A549 treated with Hydrocortisone at 1 μM for 4 hours (cell line): ENCODE measurements around the gene ALLC. TPM values are rescaled to one million over a fixed set of nuclear protein-coding genes. Genes with fewer than 3 reads are reported as not detected.

Experiments
- total RNA-seq: library from RNA; stranded (reverse); fragments of 200-300 nt; extraction: Qiagen RNA extraction; gene quantifications from 5 replicates; pipeline ENCODE4 v1.2.3, GENCODE V29; 2022

ALLC gene
- 0.07 TPM in 1 of 5 replicates, not detected in the others for total RNA-seq

DNA sequence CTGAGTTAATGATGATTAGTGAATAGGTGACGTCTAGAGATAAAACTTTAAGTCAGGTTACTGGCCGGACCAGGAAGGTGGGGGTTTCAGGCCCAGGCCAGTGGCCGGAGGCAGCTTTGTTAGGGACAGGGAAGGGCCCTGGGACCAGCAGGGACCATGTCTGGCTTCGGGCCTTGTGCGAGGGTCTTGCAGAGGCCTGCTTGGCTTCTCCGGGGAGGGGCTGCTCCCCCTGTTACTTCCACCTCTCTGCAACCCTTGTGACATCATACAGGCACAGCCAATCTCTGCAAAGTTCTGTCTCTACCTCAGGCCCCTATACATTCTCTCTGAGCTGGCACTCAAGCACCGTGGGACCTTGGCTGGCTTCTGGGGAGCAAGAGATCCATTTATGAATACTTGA lies at the start of gene ALLC:
ALLC (plus strand) TSS at position 320 of the 400 bp plus-strand sequence. CDS start 12,958 bp downstream, outside the sequence.

GRCh38 chr2:3703236-3703756 lies 45.3 kb downstream of the ALLC start, which contains the start of gene DCDC2C:
Gene DCDC2C, plus strand, starts transcription at chr2:3703575. Its CDS starts 177 bp downstream, at chr2:3703752.

Other genes starting within 250 kb of the ALLC start
- gene ADI1, start 138.7 kb upstream of the ALLC start, total RNA-seq, result 50.0 to 61.1 TPM (median 57.2 TPM) in 5 replicates
- gene RNASEH1, start 99.9 kb upstream of the ALLC start, total RNA-seq, result 45.9 to 61.9 TPM (median 49.5 TPM) in 5 replicates
- gene RPS7, start 82.9 kb upstream of the ALLC start, total RNA-seq, result 2,930 to 4,234 TPM (median 3,087 TPM) in 5 replicates
- 0.48 to 0.69 TPM (median 0.50 TPM) in 5 replicates for gene COLEC11, start 63.1 kb upstream of the ALLC start, total RNA-seq
- gene DCDC2C, start 45.4 kb downstream of the ALLC start, total RNA-seq, result 0.21 to 0.56 TPM (median 0.40 TPM) in 4 of 5 replicates, not detected in the other